Activated CD8-positive, alpha-beta memory T cell treated with anti-CD3 and anti-CD28 coated beads, Interleukin-2, amount 50 U/mL, for 24 hours (primary cell): ENCODE results near the gene CAVIN4.

ENCODE experiments used
- DNase-seq: peaks from one replicate; pipeline ENCODE4 v3.0.0-alpha.2; 2020; ENCODE audit errors: extremely low read depth

CAVIN4 gene, protein sequence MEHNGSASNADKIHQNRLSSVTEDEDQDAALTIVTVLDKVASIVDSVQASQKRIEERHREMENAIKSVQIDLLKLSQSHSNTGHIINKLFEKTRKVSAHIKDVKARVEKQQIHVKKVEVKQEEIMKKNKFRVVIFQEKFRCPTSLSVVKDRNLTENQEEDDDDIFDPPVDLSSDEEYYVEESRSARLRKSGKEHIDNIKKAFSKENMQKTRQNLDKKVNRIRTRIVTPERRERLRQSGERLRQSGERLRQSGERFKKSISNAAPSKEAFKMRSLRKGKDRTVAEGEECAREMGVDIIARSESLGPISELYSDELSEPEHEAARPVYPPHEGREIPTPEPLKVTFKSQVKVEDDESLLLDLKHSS

GRCh38 chr9:100577776-100578448 lies at the start of gene CAVIN4:
TSS of gene CAVIN4 (plus strand) at chr9:100578079. CDS start at chr9:100578144, 65 bp downstream.
- DNase-seq, result no peak

GRCh38 chr9:100534401-100534800 lies 43.5 kb upstream of the CAVIN4 start:
- DNase-seq, result no peak

- no peak for DNase-seq
Measured at GRCh38 chr9:100540327-100540726, 37.6 kb upstream of the CAVIN4 start.

GRCh38 chr9:100549048-100549447 lies 28.8 kb upstream of the CAVIN4 start:
- DNase-seq, result no peak

- DNase-seq, result no peak
Measured at GRCh38 chr9:100554935-100555401, 22.9 kb upstream of the CAVIN4 start.

DNA sequence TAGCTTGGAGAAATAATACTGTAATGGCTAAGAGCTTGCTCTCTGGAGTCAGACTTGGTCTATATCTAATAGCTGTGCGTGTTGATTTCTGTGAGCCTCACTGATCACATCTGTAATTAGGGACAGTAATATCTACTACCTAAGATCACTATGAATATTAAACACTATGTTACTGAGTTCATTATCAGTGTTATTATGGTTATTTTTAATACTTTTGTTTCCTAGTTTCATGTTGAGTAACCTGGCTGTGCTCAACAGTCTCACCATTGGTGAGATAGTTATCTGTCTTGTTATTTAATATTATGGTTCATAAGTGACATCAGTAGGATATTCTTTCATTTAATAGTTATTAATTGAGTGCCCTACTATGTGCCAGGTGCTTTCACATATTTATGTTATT lies 22.4 kb upstream of the CAVIN4 start:
- no peak for DNase-seq

DNA sequence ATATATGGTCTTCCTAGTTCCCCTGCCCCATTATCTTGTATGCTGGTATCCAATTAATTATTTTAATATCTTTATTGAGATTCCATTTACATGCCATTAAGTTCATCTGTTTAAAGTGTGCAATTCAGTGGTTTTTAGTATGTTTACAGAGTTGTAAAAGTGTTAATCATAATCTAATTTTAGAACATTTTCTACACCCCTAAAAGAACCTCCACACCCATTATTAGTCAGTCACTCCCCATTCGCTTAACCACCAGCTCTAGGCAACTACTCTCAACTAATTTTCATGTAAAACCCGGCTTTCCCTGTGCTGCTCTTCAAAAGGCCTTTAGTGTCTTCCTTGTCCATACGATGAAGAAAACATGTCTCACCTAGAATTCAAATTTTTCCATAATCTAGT lies 20.8 kb upstream of the CAVIN4 start:
- DNase-seq, result no peak

DNA sequence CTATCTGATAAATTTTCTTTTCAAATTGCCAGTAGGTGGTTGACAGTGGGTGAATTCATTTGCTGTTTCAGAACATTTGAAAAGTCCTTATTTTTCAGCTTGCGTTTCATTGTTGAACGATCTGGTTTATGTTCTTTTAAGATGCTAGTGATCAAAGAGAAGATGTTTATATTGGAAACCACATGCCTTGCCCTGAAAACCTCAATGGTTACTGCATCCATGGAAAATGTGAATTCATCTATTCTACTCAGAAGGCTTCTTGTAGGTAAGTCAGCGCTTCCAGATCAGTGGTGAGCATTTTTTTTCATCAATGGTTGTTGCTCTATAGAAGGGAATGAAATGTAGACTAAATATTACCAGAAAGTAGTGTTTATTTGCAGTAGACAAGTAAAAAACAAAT lies 16.6 kb upstream of the CAVIN4 start:
- no peak for DNase-seq

DNA sequence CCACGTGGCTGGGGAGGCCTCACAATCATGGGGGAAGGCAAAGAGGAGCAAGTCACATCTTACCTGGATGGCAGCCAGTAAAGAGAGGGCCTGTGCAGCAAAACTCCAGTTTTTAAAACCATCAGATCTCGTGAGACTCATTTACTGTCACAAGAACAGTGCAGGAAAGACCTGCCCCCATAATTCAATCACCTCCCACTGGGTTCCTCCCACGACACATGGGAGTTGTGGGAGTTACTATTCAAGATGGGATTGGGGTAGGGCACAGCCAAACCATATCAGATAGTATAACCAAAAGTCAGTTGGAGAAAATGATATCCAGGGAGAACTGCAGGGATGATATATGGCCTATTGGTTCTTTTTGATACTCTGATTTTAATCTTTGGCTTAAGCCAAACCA lies 10.0 kb upstream of the CAVIN4 start:
- DNase-seq, result no peak

DNA sequence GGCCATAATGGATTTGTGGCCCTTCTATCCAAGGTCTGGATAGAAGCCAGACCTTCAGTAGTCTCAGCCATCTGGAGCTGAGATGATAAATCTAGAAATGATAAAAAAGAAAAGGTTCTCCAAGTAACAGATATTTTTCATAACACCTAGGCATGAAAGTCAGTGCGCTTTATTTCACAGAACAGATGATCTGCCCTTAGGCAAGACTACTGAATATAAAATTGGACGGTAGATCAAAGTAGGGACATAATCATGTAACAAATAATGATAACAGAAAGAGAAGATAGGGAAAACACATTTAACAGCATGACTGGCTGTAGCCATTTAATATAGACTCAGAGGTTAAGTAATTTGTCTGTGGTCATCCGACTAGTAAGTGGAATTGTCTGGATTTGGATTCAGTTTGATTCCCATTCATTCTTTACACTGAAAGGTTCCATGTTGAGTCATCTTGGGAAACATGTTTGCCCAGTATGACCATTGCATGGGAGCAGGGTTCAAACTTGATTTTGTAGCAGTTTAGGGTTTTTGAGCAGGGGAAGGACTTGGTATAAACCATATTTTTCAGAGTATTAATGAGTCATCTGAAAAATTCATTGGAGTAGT lies 4.1 kb upstream of the CAVIN4 start:
- no peak for DNase-seq

- DNase-seq, result no peak
Measured at GRCh38 chr9:100575006-100575405, 2.9 kb upstream of the CAVIN4 start.

DNA sequence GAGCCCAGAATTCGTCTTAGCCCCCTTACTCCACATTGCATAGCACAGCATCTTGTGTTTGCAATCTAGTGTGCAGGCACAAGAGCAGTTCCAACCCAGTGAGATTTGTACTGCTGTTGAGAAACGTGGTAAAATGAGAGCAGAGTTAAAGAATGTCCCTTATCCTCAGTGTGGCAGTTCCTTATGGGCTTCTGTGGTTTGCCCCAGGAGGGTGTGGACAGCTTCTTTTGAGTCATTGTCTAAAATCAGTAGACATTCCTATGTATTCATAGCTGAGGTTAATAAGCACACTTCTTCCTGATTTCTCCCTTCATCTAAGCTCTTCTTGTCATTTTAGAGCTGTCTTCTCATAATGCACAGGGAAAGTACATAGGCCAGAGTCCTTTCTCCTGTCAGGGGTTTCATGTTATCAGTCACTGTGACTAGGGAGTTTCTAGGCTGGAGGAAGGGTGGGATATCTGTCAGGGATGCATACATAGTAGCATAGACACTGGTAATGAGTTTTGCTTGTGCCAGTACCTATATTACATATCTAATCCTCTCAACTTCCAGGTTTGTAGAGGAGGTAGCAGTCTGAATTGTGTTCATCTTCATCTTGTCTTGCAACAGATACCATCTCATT lies 2.0 kb upstream of the CAVIN4 start:
- no peak for DNase-seq

GRCh38 chr9:100578610-100579009 lies 731 bp downstream of the CAVIN4 start:
- DNase-seq, result no peak

- DNase-seq, result no peak
Measured at GRCh38 chr9:100579665-100580064, 1.8 kb downstream of the CAVIN4 start.

DNA sequence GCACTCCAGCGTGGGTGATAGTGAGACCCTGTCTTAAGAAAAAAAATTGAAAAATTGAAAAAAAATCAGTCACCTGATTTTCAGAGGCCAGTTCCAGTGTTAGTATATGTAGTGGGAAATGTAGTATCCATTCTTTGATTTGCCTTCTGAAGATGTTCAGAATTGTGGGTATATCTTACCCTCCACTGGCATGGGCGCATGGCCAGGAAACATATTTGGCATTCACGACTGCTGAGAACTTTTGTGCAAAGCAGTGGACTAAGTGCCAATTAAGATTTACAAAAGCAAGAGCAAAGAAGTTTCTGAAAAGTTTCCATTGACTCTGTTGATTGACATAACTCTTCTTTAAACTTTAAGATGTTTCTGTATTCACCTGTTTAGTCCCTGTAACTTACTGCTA lies 2.4 kb downstream of the CAVIN4 start:
- DNase-seq, result no peak

- DNase-seq, result no peak
Measured at GRCh38 chr9:100581081-100581480, 3.2 kb downstream of the CAVIN4 start.

DNA sequence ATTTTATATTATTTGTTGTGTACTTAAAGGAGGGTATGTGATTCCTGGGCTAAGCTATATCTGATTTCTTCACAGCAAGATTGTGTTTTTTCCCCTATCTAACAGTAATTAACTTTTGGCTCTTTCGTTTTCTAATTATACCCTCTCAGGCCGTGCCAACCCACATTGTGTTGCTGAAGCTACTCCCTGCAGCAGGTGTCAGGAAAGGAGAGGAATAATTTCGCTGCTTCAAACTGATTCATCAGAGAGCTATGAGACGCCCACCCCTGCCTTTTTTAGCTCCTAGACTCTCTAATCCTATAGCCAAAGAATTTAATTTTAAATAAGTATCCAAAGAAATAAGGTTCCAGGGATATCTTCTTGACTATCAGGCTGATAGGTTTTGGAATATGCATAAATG lies 3.8 kb downstream of the CAVIN4 start:
- no peak for DNase-seq

GRCh38 chr9:100583014-100583802 lies 5.3 kb downstream of the CAVIN4 start:
- DNase-seq, result no peak

DNA sequence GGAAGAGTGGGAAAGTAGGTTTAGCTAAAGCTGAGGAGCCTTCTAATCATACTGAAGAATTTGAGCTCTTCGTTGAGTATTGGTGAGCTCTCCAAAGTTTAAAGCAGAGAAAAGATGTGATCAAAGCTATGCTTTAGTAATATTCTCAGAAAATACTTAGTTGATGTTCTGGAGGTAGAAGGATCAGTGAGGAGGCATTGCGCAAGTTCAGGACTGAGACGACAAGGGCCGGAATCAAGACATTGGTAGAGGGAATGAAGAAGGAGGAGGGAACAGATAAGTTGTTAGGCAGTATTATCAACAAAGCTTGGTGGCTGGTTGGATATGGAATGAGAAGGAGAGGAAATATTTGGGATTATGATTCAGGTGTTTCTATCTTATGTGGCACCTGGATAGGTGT lies 7.1 kb downstream of the CAVIN4 start:
- no peak for DNase-seq

DNA sequence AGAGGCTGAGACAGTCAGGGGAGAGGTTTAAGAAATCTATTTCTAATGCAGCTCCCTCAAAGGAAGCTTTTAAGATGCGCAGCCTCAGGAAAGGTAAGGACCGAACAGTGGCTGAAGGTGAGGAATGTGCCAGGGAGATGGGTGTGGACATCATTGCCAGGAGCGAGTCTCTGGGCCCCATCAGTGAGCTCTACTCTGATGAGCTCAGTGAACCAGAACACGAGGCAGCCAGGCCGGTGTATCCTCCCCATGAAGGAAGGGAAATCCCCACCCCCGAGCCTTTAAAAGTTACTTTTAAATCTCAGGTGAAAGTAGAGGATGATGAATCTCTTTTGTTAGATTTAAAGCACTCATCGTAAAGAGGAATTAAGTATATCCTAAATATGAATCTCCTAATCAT lies 8.2 kb downstream of the CAVIN4 start:
- DNase-seq, result no peak

GRCh38 chr9:100587375-100587774 lies 9.5 kb downstream of the CAVIN4 start:
- no peak for DNase-seq

GRCh38 chr9:100589582-100589981 lies 11.7 kb downstream of the CAVIN4 start:
- no peak for DNase-seq
